K562 (cell line): ENCODE data around the gene RHOC. TPM values are rescaled to one million over a fixed set of nuclear protein-coding genes. Genes with fewer than 3 reads are reported as not detected.

Source experiments
- ARID1B ChIP-seq: fragments of 450-650 bp; IDR thresholded peaks from 2 replicates; pipeline ENCODE4 v1.6.1; 2016; ENCODE audit warnings: antibody characterized with exemption, mild to moderate bottlenecking, inconsistent platforms
- ESRRB ChIP-seq: fragments of 250-450 bp; sonication (Bioruptor Pico); IDR thresholded peaks from 2 replicates; pipeline ENCODE4 v1.5.0; 2020; ENCODE audit warnings: mild to moderate bottlenecking, moderate library complexity, borderline replicate concordance
- FOXP1 ChIP-seq: sonication (generic); formaldehyde crosslinking; IDR thresholded peaks from 2 replicates; pipeline ENCODE4 v1.8.0; 2022; ENCODE audit warnings: mild to moderate bottlenecking, missing genetic modification reagents
- GABPB1 ChIP-seq: sonication (generic); formaldehyde crosslinking; IDR thresholded peaks from 2 replicates; pipeline ENCODE4 v1.8.0; 2022; ENCODE audit warnings: mild to moderate bottlenecking, missing genetic modification reagents
- MLLT1 ChIP-seq, 2 experiments: fragments of 450-650 bp; IDR thresholded peaks; 2 replicates each; pipeline ENCODE4 v1.6.1; 2016
- MYNN ChIP-seq, 2 experiments: sonication (generic); formaldehyde crosslinking in 1 of 2; IDR thresholded peaks; 2 replicates each; pipeline versions ENCODE4 v1.5.0 to v1.6.1; 2016 to 2020; ENCODE audit warnings: antibody characterized with exemption in 1 of 2, missing genetic modification reagents in 1 of 2
- NRF1 ChIP-seq, 2 experiments: fragments of 450-650 bp; IDR thresholded peaks in 1 of 2; conservative IDR thresholded peaks in 1 of 2; 2 replicates each; pipeline ENCODE4 v1.6.1; 2014; ENCODE audit warnings: mild to moderate bottlenecking in 2 of 2
- SMARCA5 ChIP-seq: fragments of 450-650 bp; IDR thresholded peaks from 2 replicates; pipeline ENCODE4 v1.6.1; 2016
- SOX6 ChIP-seq: fragments of 450-650 bp; IDR thresholded peaks from 2 replicates; pipeline ENCODE4 v1.6.1; 2014; ENCODE audit warnings: mild to moderate bottlenecking
- STAT5B ChIP-seq: fragments of 250-450 bp; sonication (Bioruptor Pico); IDR thresholded peaks from 2 replicates; pipeline ENCODE4 v1.8.0; 2021; ENCODE audit warnings: mild to moderate bottlenecking, inconsistent platforms
- STAT6 ChIP-seq: sonication (generic); formaldehyde crosslinking; IDR thresholded peaks from 2 replicates; pipeline ENCODE4 v1.8.1; 2023; ENCODE audit warnings: mild to moderate bottlenecking, missing genetic modification reagents
- TEAD4 ChIP-seq, 2 experiments: sonication (generic) in 1 of 2; formaldehyde crosslinking in 1 of 2; IDR thresholded peaks; 2 replicates each; pipeline versions ENCODE4 v1.6.1 to v1.8.0; 2012 to 2022; ENCODE audit warnings: borderline replicate concordance in 1 of 2, inconsistent platforms in 1 of 2, low read length in 1 of 2, mild to moderate bottlenecking in 1 of 2, missing genetic modification reagents in 1 of 2
- ZBTB11 ChIP-seq, 3 experiments: fragments of 200-800 bp in 1 of 3; fragments of 250-450 bp in 1 of 3; fragments of 450-650 bp in 1 of 3; sonication (Bioruptor Pico) in 1 of 3; sonication (Bioruptor generic) in 1 of 3; formaldehyde crosslinking in 1 of 3; IDR thresholded peaks; 2 replicates each; pipeline versions ENCODE4 v1.6.1 to v1.8.0; 2016 to 2022; ENCODE audit warnings: mild to moderate bottlenecking in 2 of 3, missing genetic modification characterization in 2 of 3, missing compliant biosample characterization in 1 of 3, moderate library complexity in 1 of 3
- ZBTB12 ChIP-seq: fragments of 250-450 bp; sonication (Bioruptor Pico); IDR thresholded peaks from 2 replicates; pipeline ENCODE4 v1.4.0; 2020
- ZBTB7A ChIP-seq: IDR thresholded peaks from 2 replicates; pipeline ENCODE4 v1.6.1; 2011; ENCODE audit warnings: low read depth, mild to moderate bottlenecking, low read length, moderate library complexity, borderline replicate concordance; ENCODE audit not compliant: control insufficient read depth
- ZNF512 ChIP-seq: IDR thresholded peaks from 2 replicates; pipeline ENCODE4 v1.6.1; 2016; ENCODE audit warnings: missing genetic modification characterization, missing compliant biosample characterization
- polyA plus RNA-seq, 8 experiments: library from polyadenylated mRNA; depleted of rRNA in 4 of 8; stranded (reverse) in 5 of 8; unstranded in 3 of 8; fragments of >200 nt; fragmentation: Nextera tagmentation in 2 of 8; fragmentation: Illumina TruSeq in 1 of 8; extraction: Ambion mirVana in 2 of 8; extraction: Trizol in 1 of 8; gene quantifications; 2 replicates each; pipeline versions ENCODE4 v1.2.1 to v1.2.3, GENCODE V29; 2011 to 2014; ENCODE audit warnings: inconsistent platforms in 1 of 8, missing spikeins in 1 of 8
- total RNA-seq, 7 experiments: library from RNA; depleted of rRNA in 6 of 7; stranded (reverse); fragments of >200 nt in 6 of 7; fragmentation: Illumina TruSeq in 2 of 7; extraction: Trizol in 2 of 7; gene quantifications; 2 replicates each; pipeline versions ENCODE4 v1.2.1 to v1.2.3, GENCODE V29; 2011 to 2021; ENCODE audit warnings: low replicate concordance in 1 of 7

Gene RHOC
- total and polyA plus RNA-seq, 9 of the 15 experiments (the other 6 are each of a cell fraction or from before 2014, with no cell fraction given) = 35.2 to 364 (median 204) TPM

GRCh38 chr1:112716133-112716720 lies 9.3 kb upstream of the RHOC start (continued):
- TF ChIP-seq TEAD4 (IDR thresholded peaks at IDR 0.05; ENCODE audit: low read length) (peak; percentile 54), TEAD4 (CRISPR knock-in tag; IDR thresholded peaks at IDR 0.05; ENCODE audit: borderline replicate concordance) (no peak), SOX6 (0 out of 2 replicates have a peak, but pooled peaks have one; percentile 8), STAT6 (CRISPR knock-in tag) (peak; percentile 54; the same call in 1 of the 2 replicates), FOXP1 (CRISPR knock-in tag) (0 out of 2 replicates have a peak, but pooled peaks have one; percentile 35), ZBTB11 (CRISPR knock-in tag; IDR thresholded peaks at IDR 0.05) (no peak), ZBTB12 (CRISPR knock-in tag) (no peak), ZBTB7A (no peak), ESRRB (CRISPR knock-in tag) (no peak), GABPB1 (CRISPR knock-in tag) (peak; percentile 59; the same call in 1 of the 2 replicates), STAT5B (CRISPR knock-in tag) (no peak), ZNF512 (no peak), ARID1B (no peak), SMARCA5 (no peak), MLLT1 (IDR thresholded peaks at IDR 0.05) (no peak), MYNN (IDR thresholded peaks at IDR 0.05) (peak; percentile 73; the same call in 1 of the 2 replicates), MYNN (CRISPR knock-in tag; IDR thresholded peaks at IDR 0.05) (no peak), NRF1 (conservative IDR thresholded peaks at IDR 0.05 in 1 of 2, IDR thresholded peaks at IDR 0.05 in 1 of 2) (no peak)
